HEK293T (cell line): Measurements from ENCODE around the gene SEMA7A.
"Not testable (repeated sequence)": the region's sequence is repeated elsewhere in the genome, so short reads cannot be mapped to it uniquely, and the experiment has no call there.

ENCODE experiments used
- CTCF ChIA-PET: fragments of 350-600 bp; formaldehyde crosslinking; extraction: SDS; loops from one replicate; lab custom pipeline; 2021; ENCODE audit warnings: antibody characterized with exemption, inconsistent platforms; lab: Yijun Ruan, JAX
- POLR2A ChIA-PET: fragments of 350-600 bp; formaldehyde crosslinking; extraction: SDS; loops from one replicate; lab custom pipeline; 2020; ENCODE audit warnings: antibody characterized with exemption, inconsistent platforms; lab: Yijun Ruan, JAX
- DNase-seq: peaks from one replicate; pipeline ENCODE4 v3.0.0; 2012; ENCODE audit warnings: mixed read lengths; ENCODE audit errors: extremely low spot score
- ARNT ChIP-seq: fragments of 450-650 bp; IDR thresholded peaks from 2 replicates; pipeline ENCODE4 v1.6.1; 2017; ENCODE audit warnings: mild to moderate bottlenecking
- BHLHE40 ChIP-seq: fragments of 450-650 bp; IDR thresholded peaks from 2 replicates; pipeline ENCODE4 v1.6.1; 2016; ENCODE audit warnings: mild to moderate bottlenecking, moderate library complexity, borderline replicate concordance
- CTBP1 ChIP-seq: fragments of 450-650 bp; IDR thresholded peaks from 2 replicates; pipeline ENCODE4 v1.6.1; 2016; ENCODE audit warnings: borderline replicate concordance
- ELF4 ChIP-seq: fragments of 450-650 bp; IDR thresholded peaks from 2 replicates; pipeline ENCODE4 v1.6.1; 2017; ENCODE audit warnings: antibody characterized with exemption
- FOXA1 ChIP-seq: fragments of 450-650 bp; IDR thresholded peaks from 2 replicates; pipeline ENCODE4 v1.6.1; 2016; ENCODE audit warnings: mild to moderate bottlenecking
- FOXK2 ChIP-seq: fragments of 450-650 bp; IDR thresholded peaks from 2 replicates; pipeline ENCODE4 v1.6.1; 2016; ENCODE audit warnings: mild to moderate bottlenecking
- FOXM1 ChIP-seq: fragments of 450-650 bp; IDR thresholded peaks from 2 replicates; pipeline ENCODE4 v1.6.1; 2017; ENCODE audit warnings: mild to moderate bottlenecking, borderline replicate concordance
- HDGF ChIP-seq: fragments of 450-650 bp; IDR thresholded peaks from 2 replicates; pipeline ENCODE4 v1.6.1; 2017; ENCODE audit warnings: antibody characterized with exemption, borderline replicate concordance
- L3MBTL2 ChIP-seq: fragments of 450-650 bp; conservative IDR thresholded peaks from 2 replicates; pipeline ENCODE4 v1.6.1; 2016; ENCODE audit warnings: mild to moderate bottlenecking
- LEF1 ChIP-seq: fragments of 450-650 bp; IDR thresholded peaks from 2 replicates; pipeline ENCODE4 v1.6.1; 2017; ENCODE audit warnings: mild to moderate bottlenecking, borderline replicate concordance
- NFRKB ChIP-seq: fragments of 450-650 bp; IDR thresholded peaks from 2 replicates; pipeline ENCODE4 v1.6.1; 2016; ENCODE audit warnings: mild to moderate bottlenecking, moderate library complexity
- SP1 ChIP-seq: fragments of 450-650 bp; IDR thresholded peaks from 2 replicates; pipeline ENCODE4 v1.6.1; 2017
- SUZ12 ChIP-seq: fragments of 450-650 bp; IDR thresholded peaks from 2 replicates; pipeline ENCODE4 v1.6.1; 2016; ENCODE audit warnings: mild to moderate bottlenecking
- TARDBP ChIP-seq: fragments of 450-650 bp; IDR thresholded peaks from 2 replicates; pipeline ENCODE4 v1.6.1; 2016
- ZNF384 ChIP-seq: fragments of 450-650 bp; IDR thresholded peaks from 2 replicates; pipeline ENCODE4 v1.6.1; 2016
- TF ChIP-seq, protein P1 (sequence below): fragments of 450-650 bp; IDR thresholded peaks from 2 replicates; pipeline ENCODE4 v1.6.1; 2016

SEMA7A gene, protein sequence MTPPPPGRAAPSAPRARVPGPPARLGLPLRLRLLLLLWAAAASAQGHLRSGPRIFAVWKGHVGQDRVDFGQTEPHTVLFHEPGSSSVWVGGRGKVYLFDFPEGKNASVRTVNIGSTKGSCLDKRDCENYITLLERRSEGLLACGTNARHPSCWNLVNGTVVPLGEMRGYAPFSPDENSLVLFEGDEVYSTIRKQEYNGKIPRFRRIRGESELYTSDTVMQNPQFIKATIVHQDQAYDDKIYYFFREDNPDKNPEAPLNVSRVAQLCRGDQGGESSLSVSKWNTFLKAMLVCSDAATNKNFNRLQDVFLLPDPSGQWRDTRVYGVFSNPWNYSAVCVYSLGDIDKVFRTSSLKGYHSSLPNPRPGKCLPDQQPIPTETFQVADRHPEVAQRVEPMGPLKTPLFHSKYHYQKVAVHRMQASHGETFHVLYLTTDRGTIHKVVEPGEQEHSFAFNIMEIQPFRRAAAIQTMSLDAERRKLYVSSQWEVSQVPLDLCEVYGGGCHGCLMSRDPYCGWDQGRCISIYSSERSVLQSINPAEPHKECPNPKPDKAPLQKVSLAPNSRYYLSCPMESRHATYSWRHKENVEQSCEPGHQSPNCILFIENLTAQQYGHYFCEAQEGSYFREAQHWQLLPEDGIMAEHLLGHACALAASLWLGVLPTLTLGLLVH

DNA sequence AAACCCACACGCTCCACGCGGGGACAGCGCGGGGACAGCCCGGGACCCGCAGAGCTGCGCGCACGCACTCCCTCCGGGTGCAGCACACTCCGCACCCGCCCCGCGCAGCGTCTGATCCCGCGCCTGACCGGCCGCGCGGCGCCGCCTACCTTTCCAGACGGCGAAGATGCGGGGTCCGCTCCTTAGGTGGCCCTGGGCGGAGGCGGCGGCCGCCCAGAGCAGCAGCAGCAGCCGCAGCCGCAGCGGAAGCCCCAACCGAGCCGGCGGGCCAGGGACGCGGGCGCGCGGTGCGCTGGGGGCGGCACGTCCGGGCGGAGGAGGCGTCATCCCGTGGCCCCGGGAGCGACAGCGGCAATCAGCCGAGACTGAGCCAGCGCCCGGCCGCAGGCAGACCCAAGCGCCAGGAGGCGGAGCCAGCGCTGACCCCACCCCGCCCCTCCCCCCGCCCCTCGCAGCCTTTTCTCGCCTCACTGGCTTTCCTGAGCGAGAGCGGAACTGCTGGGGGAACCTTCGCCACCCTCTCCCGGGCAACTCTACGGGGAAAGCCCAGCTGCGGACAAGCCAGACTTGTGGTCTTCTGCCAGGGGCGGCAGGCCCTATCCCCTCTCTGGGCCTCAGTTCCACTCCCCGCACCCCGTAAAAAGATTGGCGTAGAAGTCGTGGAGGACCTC lies at the start of gene SEMA7A:
SEMA7A (minus strand) TSS at position 367 of the 671 bp plus-strand sequence; CDS start at position 327, 40 bp downstream.
- no peak for TF ChIP-seq ARNT
- 0 out of 2 replicates have a peak, but pooled peaks have one; percentile 17 for TF ChIP-seq LEF1
- no peak for TF ChIP-seq ZNF384
- TF ChIP-seq FOXK2, result no peak
- no peak for TF ChIP-seq FOXA1
- TF ChIP-seq, protein P1, sequence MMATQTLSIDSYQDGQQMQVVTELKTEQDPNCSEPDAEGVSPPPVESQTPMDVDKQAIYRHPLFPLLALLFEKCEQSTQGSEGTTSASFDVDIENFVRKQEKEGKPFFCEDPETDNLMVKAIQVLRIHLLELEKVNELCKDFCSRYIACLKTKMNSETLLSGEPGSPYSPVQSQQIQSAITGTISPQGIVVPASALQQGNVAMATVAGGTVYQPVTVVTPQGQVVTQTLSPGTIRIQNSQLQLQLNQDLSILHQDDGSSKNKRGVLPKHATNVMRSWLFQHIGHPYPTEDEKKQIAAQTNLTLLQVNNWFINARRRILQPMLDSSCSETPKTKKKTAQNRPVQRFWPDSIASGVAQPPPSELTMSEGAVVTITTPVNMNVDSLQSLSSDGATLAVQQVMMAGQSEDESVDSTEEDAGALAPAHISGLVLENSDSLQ, result no peak
- peak; percentile 94 for DNase-seq
- ChIA-PET POLR2A (interaction anchor here (0.8 to 1.6 kb wide), 2 partner anchors 27 to 49 kb away, joined by 4 to 6 read pairs; partner anchors contain the start of gene UBL7), CTCF (interaction anchor here (1.9 kb wide), 1 partner anchor 49 kb away, joined by 5 read pairs; no protein-coding TSS in a partner anchor)

DNA sequence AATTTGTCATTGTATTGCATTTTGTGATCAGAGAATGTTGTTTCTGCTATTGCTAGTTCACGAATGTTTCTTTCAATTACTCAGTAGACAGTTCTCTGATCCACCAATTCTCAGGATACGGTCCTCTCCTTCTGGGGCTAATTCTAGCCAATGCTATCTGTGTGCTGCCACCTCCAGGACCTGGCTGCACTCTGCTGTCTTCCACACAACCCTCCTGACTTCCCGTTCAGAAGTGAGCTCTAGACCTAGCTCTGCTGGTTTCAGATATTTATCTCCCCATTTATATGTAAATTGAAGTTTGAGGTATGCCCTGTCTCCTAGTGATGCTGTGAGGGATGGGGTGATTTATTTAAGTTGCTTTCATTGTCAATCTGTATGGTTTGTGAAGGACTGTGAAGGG lies 48.9 kb upstream of the SEMA7A start:
- DNase-seq, result no peak
- POLR2A ChIA-PET, result interaction anchor here (1.4 kb wide), 1 partner anchor 21 kb away, joined by 10 read pairs; the partner anchor contains the start of gene UBL7
- TF ChIP-seq FOXA1 (no peak), ELF4 (no peak), ARNT (no peak), SUZ12 (no peak), TARDBP (no peak), ZNF384 (no peak), FOXK2 (no peak), BHLHE40 (no peak), SP1 (no peak), NFRKB (no peak), L3MBTL2 (no peak), HDGF (no peak), FOXM1 (no peak), CTBP1 (no peak), LEF1 (no peak)
- TF ChIP-seq, protein P1, result no peak
- CTCF ChIA-PET, result interaction anchor here (0.7 to 1.2 kb wide), 4 partner anchors 11 to 104 kb away, joined by 3 to 10 read pairs (median 4); no protein-coding TSS in a partner anchor

DNA sequence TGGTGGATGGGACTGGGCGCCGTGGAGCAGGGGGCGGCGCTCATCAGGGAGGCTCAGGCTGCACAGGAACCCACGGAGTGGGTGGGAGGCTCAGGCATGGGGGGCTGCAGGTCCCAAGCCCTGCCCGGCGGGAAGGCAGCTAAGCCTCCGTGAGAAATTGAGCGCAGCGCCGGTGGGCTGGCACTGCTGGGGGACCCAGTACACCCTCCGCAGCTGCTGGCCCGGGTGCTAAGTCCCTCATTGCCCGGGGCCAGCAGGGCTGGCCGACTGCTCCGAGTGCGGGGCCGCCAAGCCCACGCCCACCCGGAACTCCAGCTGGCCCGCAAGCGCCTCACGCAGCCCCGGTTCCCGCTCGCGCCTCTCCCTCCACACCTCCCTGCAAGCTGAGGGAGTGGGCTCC lies 46.6 kb upstream of the SEMA7A start:
- POLR2A ChIA-PET, result interaction anchor here (2.1 kb wide), 1 partner anchor 19 kb away, joined by 10 read pairs; the partner anchor contains the start of gene UBL7
- DNase-seq, CTCF ChIA-PET: not testable (repeated sequence)

DNA sequence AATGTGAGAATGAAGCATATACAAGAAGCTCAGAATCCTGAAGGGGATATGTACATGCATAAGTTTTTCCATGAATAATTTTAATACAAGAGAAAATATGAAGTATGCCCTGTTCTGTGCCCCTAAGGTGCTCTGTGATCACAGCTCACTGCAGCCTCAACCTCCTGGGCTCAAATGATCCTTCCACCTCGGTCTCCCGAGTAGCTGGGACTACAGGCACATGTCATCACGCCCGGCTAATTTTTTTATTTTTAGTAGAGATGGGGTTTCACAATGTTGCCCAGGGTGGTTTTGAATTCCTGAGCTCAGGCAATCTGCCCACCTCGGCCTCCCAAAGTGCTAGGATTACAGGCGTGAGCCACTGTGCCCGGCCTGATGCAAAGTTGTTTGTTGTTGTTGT lies 37.9 kb upstream of the SEMA7A start:
- ChIA-PET POLR2A (interaction anchor here (4.9 kb wide), 1 partner anchor 10 kb away, joined by 31 read pairs; the partner anchor contains the start of gene UBL7), CTCF (interaction anchor here (0.6 to 1.6 kb wide), 3 partner anchors 11 to 454 kb away, joined by 3 to 10 read pairs (median 4); no protein-coding TSS in a partner anchor)
- not testable (repeated sequence) for DNase-seq

GRCh38 chr15:74470631-74471395 lies 37.1 kb upstream of the SEMA7A start:
- ChIA-PET CTCF (interaction anchor here (0.6 to 1.6 kb wide), 2 partner anchors 12 to 455 kb away, joined by 4 to 10 read pairs; no protein-coding TSS in a partner anchor), POLR2A (interaction anchor here (4.9 kb wide), 1 partner anchor 9 kb away, joined by 31 read pairs; the partner anchor contains the start of gene UBL7)
- TF ChIP-seq NFRKB (no peak), BHLHE40 (no peak), L3MBTL2 (no peak), FOXM1 (no peak), ARNT (no peak), SUZ12 (no peak), LEF1 (no peak)
- DNase-seq, result no peak

DNA sequence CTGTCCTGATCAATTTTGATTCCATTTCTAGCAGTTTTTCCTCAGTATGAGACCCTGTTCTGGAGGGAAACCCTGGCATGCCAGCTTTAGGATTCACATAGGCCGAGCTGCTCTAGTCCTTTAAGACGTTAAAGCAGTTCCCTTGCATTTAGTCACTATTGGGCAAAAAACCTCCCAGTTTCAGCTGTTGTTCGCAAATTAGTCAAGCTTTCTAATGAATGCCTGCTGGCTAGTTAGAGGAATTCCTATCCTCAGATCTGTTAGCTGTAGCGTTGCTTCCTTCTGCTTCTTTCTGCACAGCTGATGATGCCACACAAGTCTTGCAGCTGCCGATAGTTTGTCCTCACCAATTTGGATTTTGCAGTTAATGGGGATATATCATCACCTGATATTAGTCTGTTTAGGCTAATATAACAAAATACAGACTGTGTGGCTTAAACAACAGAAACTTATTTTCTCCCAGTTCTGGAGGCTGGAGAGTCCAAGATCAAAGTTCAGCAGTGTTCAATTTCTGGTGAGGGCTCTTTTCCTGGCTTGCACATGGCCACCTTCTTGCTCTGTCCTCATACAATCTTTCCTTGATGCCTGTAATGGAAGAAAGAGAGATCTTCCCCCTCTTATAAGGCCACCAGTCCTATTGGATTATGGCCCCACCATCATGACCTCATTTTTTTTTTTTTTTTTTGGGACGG lies 34.7 kb upstream of the SEMA7A start:
- no peak for DNase-seq
- ChIA-PET POLR2A (no interaction called here), CTCF (interaction anchor here (0.5 kb wide), 1 partner anchor 119 kb away, joined by 4 read pairs; no protein-coding TSS in a partner anchor)
- no peak for TF ChIP-seq NFRKB
- TF ChIP-seq CTBP1, result no peak
- no peak for TF ChIP-seq HDGF
- TF ChIP-seq BHLHE40, result no peak
- TF ChIP-seq, protein P1, result no peak
- TF ChIP-seq TARDBP, result no peak
- TF ChIP-seq SUZ12, result no peak
- TF ChIP-seq ELF4, result no peak
- no peak for TF ChIP-seq FOXA1
- TF ChIP-seq SP1, result no peak
- no peak for TF ChIP-seq FOXM1
